ENCODE measurements around the gene CLTB. TPM values are rescaled to one million over a fixed set of nuclear protein-coding genes. Genes with fewer than 3 reads are reported as not detected.

Gene CLTB
- polyA plus RNA-seq, 3 donors from 2014 or later: 67.5 to 115 (median 113) TPM

- Mint-ChIP-seq H3K27me3 (ENCODE audit: low read depth in 3 of 3) (peaks cover 1 to 2% (median 2%) of the 10 kb centered on the region in 3 donors), H3K9me3 (no peaks in the 10 kb centered on the region), H3K4me3 (no peak overlapping the region), H3K36me3 (peaks cover 10 to 20% (median 13%) of the 10 kb centered on the region in 3 donors), H3K4me1 (peaks cover 3 to 10% of the 10 kb centered on the region in 2 donors), H3K27ac (no peak overlapping the region)
- no peak for DNase-seq
These were observed 9.8 kb downstream of the CLTB start for GRCh38 chr5:176406436-176407052.

GRCh38 chr5:176405656-176406435 lies 10.5 kb downstream of the CLTB start:
- H3K4me1 Mint-ChIP-seq: peaks cover 3% of the 10 kb centered on the region in 2 donors
- peak overlapping the region in 1 of 6 donors; percentile 40 for H3K27ac Mint-ChIP-seq
- DNase-seq: no peak
- H3K9me3 Mint-ChIP-seq: no peaks in the 10 kb centered on the region
- H3K4me3 Mint-ChIP-seq: no peak overlapping the region
- peaks cover under 1 to 2% (median 2%) of the 10 kb centered on the region in 3 donors for H3K27me3 Mint-ChIP-seq (ENCODE audit: low read depth in 3 of 3)
- H3K36me3 Mint-ChIP-seq: peaks cover 10 to 20% (median 13%) of the 10 kb centered on the region in 3 donors

- no peak for DNase-seq
- Mint-ChIP-seq H3K9me3 (no peaks in the 10 kb centered on the region), H3K36me3 (peaks cover 7 to 22% (median 10%) of the 10 kb centered on the region in 3 donors), H3K27ac (peak overlapping the region in 2 of 6 donors; percentile 43 to 71), H3K4me1 (peaks cover 0 to 4% of the 10 kb centered on the region in 2 donors), H3K27me3 (ENCODE audit: low read depth in 3 of 3) (peaks cover 0 to 2% (median 2%) of the 10 kb centered on the region in 3 donors), H3K4me3 (no peak overlapping the region)
These were observed 14.8 kb downstream of the CLTB start for GRCh38 chr5:176401281-176402205.

- Mint-ChIP-seq H3K4me1 (peaks cover 0 to 4% of the 10 kb centered on the region in 2 donors), H3K36me3 (peaks cover 4 to 23% (median 5%) of the 10 kb centered on the region in 3 donors), H3K27me3 (ENCODE audit: low read depth in 3 of 3) (peaks cover 2% of the 10 kb centered on the region in 3 donors), H3K4me3 (no peak overlapping the region), H3K27ac (peak overlapping the region in 1 of 6 donors; percentile 64), H3K9me3 (no peaks in the 10 kb centered on the region)
- no peak for DNase-seq
These were observed 15.8 kb downstream of the CLTB start for GRCh38 chr5:176400382-176401156.

- DNase-seq: no peak
- Mint-ChIP-seq H3K36me3 (peaks cover 4 to 23% (median 5%) of the 10 kb centered on the region in 3 donors), H3K4me3 (no peak overlapping the region), H3K9me3 (no peaks in the 10 kb centered on the region), H3K4me1 (peaks cover 0 to 4% of the 10 kb centered on the region in 2 donors), H3K27ac (no peak overlapping the region), H3K27me3 (ENCODE audit: low read depth in 3 of 3) (peaks cover 2% of the 10 kb centered on the region in 3 donors)
These were observed 18.5 kb downstream of the CLTB start for GRCh38 chr5:176397736-176398420.

- Mint-ChIP-seq H3K36me3 (peaks cover 0 to 25% (median 0%) of the 10 kb centered on the region in 3 donors), H3K4me1 (peaks cover 0 to 1% of the 10 kb centered on the region in 2 donors), H3K27ac (peak overlapping the region in 1 of 6 donors; percentile 16), H3K4me3 (no peak overlapping the region), H3K27me3 (ENCODE audit: low read depth in 3 of 3) (peaks cover 0 to 2% (median 1%) of the 10 kb centered on the region in 3 donors), H3K9me3 (no peaks in the 10 kb centered on the region)
- no peak for DNase-seq
These were observed 20.0 kb downstream of the CLTB start for GRCh38 chr5:176396330-176396729.

GRCh38 chr5:176394881-176395675 lies 21.3 kb downstream of the CLTB start:
- Mint-ChIP-seq H3K36me3 (peaks cover 0 to 25% (median 0%) of the 10 kb centered on the region in 3 donors), H3K4me3 (no peak overlapping the region), H3K27ac (no peak overlapping the region), H3K4me1 (peaks cover 0 to 6% of the 10 kb centered on the region in 2 donors), H3K9me3 (no peaks in the 10 kb centered on the region), H3K27me3 (ENCODE audit: low read depth in 3 of 3) (peaks cover 0 to 2% (median 1%) of the 10 kb centered on the region in 3 donors)
- DNase-seq: no peak

- H3K36me3 Mint-ChIP-seq: peaks cover 0 to 23% (median 0%) of the 10 kb centered on the region in 3 donors
These were observed 22.2 kb downstream of the CLTB start for GRCh38 chr5:176394096-176394495.

GRCh38 chr5:176392526-176392925 lies 23.8 kb downstream of the CLTB start:
- H3K9me3 Mint-ChIP-seq: no peaks in the 10 kb centered on the region
- H3K27me3 Mint-ChIP-seq (ENCODE audit: low read depth in 3 of 3): peaks cover 0 to 10% (median 5%) of the 10 kb centered on the region in 3 donors
- H3K4me3 Mint-ChIP-seq: no peak overlapping the region
- H3K36me3 Mint-ChIP-seq: peaks cover 0 to 17% (median 0%) of the 10 kb centered on the region in 3 donors
- DNase-seq: no peak
- peak overlapping the region in 1 of 6 donors; percentile 19 for H3K27ac Mint-ChIP-seq
- peaks cover 22 to 23% of the 10 kb centered on the region in 2 donors for H3K4me1 Mint-ChIP-seq

More at GRCh38 chr5:176394096-176394495, 22.2 kb downstream of the CLTB start:
- peaks cover 8 to 13% of the 10 kb centered on the region in 2 donors for H3K4me1 Mint-ChIP-seq
- H3K27ac Mint-ChIP-seq: no peak overlapping the region
- DNase-seq: no peak
- peaks cover 0 to 5% (median 1%) of the 10 kb centered on the region in 3 donors for H3K27me3 Mint-ChIP-seq (ENCODE audit: low read depth in 3 of 3)
- H3K9me3 Mint-ChIP-seq: no peaks in the 10 kb centered on the region
- H3K4me3 Mint-ChIP-seq: no peak overlapping the region

- Mint-ChIP-seq H3K9me3 (no peaks in the 10 kb centered on the region), H3K36me3 (peaks cover 0 to 15% (median 0%) of the 10 kb centered on the region in 3 donors), H3K4me1 (peaks cover 28% of the 10 kb centered on the region in 2 donors), H3K27me3 (ENCODE audit: low read depth in 3 of 3) (peaks cover 0 to 10% (median 5%) of the 10 kb centered on the region in 3 donors), H3K4me3 (no peak overlapping the region), H3K27ac (peak overlapping the region in 3 of 6 donors; percentile 26 to 49 (median 29))
- no peak for DNase-seq
These were observed 24.3 kb downstream of the CLTB start for GRCh38 chr5:176391999-176392398.

- peaks cover 0 to 10% (median 5%) of the 10 kb centered on the region in 3 donors for H3K27me3 Mint-ChIP-seq (ENCODE audit: low read depth in 3 of 3)
- DNase-seq: no peak
- H3K4me1 Mint-ChIP-seq: peaks cover 32 to 33% of the 10 kb centered on the region in 2 donors
- no peak overlapping the region for H3K4me3 Mint-ChIP-seq
- H3K36me3 Mint-ChIP-seq: peaks cover 0 to 10% (median 0%) of the 10 kb centered on the region in 3 donors
- H3K9me3 Mint-ChIP-seq: no peaks in the 10 kb centered on the region
- H3K27ac Mint-ChIP-seq: peak overlapping the region in 3 of 6 donors; percentile 49 to 71 (median 49)
These were observed 24.9 kb downstream of the CLTB start for GRCh38 chr5:176391479-176391878.
